OCI-LY7 (cell line): ENCODE results near the gene C17orf67. TPM values are rescaled to one million over a fixed set of nuclear protein-coding genes. Genes with fewer than 3 reads are reported as not detected.

ENCODE experiments used
- BruUV-seq: library from RNA; stranded (reverse); fragments of 400-500 nt; replicated peaks from 2 replicates; lab custom pipeline; 2021; lab: Mats Ljungman, UMichigan
- CTCF ChIA-PET: fragments of 300-600 bp; sonication (Branson Sonifier 250); formaldehyde crosslinking; loops from one replicate; lab custom pipeline; 2022; ENCODE audit warnings: antibody characterized with exemption; ENCODE audit not compliant: unreplicated experiment; lab: Charles Lee
- POLR2A ChIA-PET: fragments of 300-600 bp; sonication (Branson Sonifier 250); formaldehyde crosslinking; loops from one replicate; lab custom pipeline; 2022; ENCODE audit warnings: antibody characterized with exemption; lab: Charles Lee
- DNase-seq: peaks from one replicate; pipeline ENCODE4 v3.0.0-alpha.2; 2015; ENCODE audit warnings: low spot score
- H2AFZ ChIP-seq: fragments of 200-600 bp; sonication (generic), shearing (Covaris generic); 2 replicates; pipeline ENCODE4 v1.6.1; 2014; ENCODE audit warnings: mild to moderate bottlenecking, antibody characterized with exemption, low read length, moderate library complexity
- H3K27ac ChIP-seq: fragments of 200-600 bp; sonication (generic); 2 replicates; pipeline ENCODE4 v1.5.1; 2014; ENCODE audit warnings: mixed run types, low read depth, mild to moderate bottlenecking, moderate library complexity, low read length, inconsistent platforms; ENCODE audit not compliant: poor library complexity, severe bottlenecking
- H3K36me3 ChIP-seq: fragments of 200-600 bp; sonication (generic); 2 replicates; pipeline ENCODE4 v1.6.1; 2014; ENCODE audit warnings: mild to moderate bottlenecking, antibody characterized with exemption, low read length, moderate library complexity, mixed read lengths; ENCODE audit not compliant: insufficient read depth
- H3K4me1 ChIP-seq: fragments of 200-600 bp; sonication (generic); 2 replicates; pipeline ENCODE4 v1.5.1; 2014; ENCODE audit warnings: mild to moderate bottlenecking, low read length; ENCODE audit not compliant: insufficient read depth, poor library complexity, severe bottlenecking
- H3K4me2 ChIP-seq: fragments of 200-600 bp; sonication (generic); 2 replicates; pipeline ENCODE4 v1.6.1; 2014; ENCODE audit warnings: mild to moderate bottlenecking, low read length
- H3K4me3 ChIP-seq: fragments of 200-600 bp; sonication (generic); 2 replicates; pipeline ENCODE4 v1.5.1; 2014; ENCODE audit warnings: mild to moderate bottlenecking, low read depth, low read length; ENCODE audit not compliant: poor library complexity, severe bottlenecking
- H3K79me2 ChIP-seq: fragments of 200-600 bp; sonication (generic); 2 replicates; pipeline ENCODE4 v1.6.1; 2016; ENCODE audit warnings: low read depth, mild to moderate bottlenecking, low read length, moderate library complexity, mixed read lengths; ENCODE audit not compliant: insufficient read depth
- H3K9me2 ChIP-seq: fragments of 200-600 bp; sonication (generic); 2 replicates; pipeline ENCODE4 v1.6.1; 2016; ENCODE audit warnings: mild to moderate bottlenecking, low read length, mixed read lengths; ENCODE audit not compliant: insufficient read depth
- H3K9me3 ChIP-seq: fragments of 200-600 bp; sonication (generic); 2 replicates; pipeline ENCODE4 v1.6.1; 2014; ENCODE audit warnings: mild to moderate bottlenecking, mixed run types, low read length, mixed read lengths
- H4K20me1 ChIP-seq: fragments of 200-600 bp; sonication (generic); 2 replicates; pipeline ENCODE4 v1.6.1; 2014; ENCODE audit warnings: mild to moderate bottlenecking, antibody characterized with exemption, low read length, moderate library complexity, mixed read lengths; ENCODE audit not compliant: insufficient read depth
- CTCF ChIP-seq: fragments of 200-600 bp; sonication (generic); conservative IDR thresholded peaks from 2 replicates; pipeline ENCODE4 v1.5.1; 2014; ENCODE audit warnings: mild to moderate bottlenecking, antibody characterized with exemption, low read length, moderate library complexity, mixed read lengths
- EZH2phosphoT487 ChIP-seq: fragments of 200-600 bp; sonication (generic); IDR thresholded peaks from 2 replicates; pipeline ENCODE4 v1.6.1; 2018; ENCODE audit warnings: low read depth, borderline replicate concordance, mild to moderate bottlenecking, mixed run types, antibody characterized with exemption, low read length, moderate library complexity, mixed read lengths
- intact Hi-C: fragments of 100-400 bp; cut with micrococcal nuclease; formaldehyde crosslinking; loops from one replicate; pipeline ENCODE4 v1.10.0; 2022; ENCODE audit not compliant: unreplicated experiment
- total RNA-seq, 2 experiments: library from RNA; depleted of rRNA in 1 of 2; stranded (reverse); fragments of >200 nt in 1 of 2; shearing (Covaris generic) in 1 of 2; gene quantifications; 2 replicates each; pipeline ENCODE4 v1.2.3, GENCODE V29; 2014 to 2022

Gene C17orf67
- total RNA-seq, 2 experiments from 2014 or later: 5.2 to 5.4 TPM

DNA sequence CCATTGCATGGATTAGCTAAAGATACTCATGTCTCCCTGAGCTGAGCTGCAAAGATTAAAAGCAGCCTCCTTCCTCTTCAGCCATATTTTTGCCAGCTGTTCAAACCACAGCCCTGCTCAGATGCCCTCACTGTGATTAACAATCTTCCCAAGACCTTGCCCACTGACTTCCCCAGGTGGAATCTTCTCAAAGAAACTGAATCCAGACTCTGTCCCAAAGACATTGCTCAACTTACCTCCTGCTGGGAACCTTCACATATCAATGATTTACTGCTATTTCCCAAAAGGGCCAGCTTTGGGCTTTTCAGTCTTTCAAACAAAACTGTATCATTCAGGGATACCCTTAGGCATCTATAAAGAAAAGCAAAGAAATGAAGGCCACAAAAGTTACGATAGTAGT is 9.2 kb downstream of the C17orf67 start:
- no peak overlapping the region for H3K27ac ChIP-seq
- H3K79me2 ChIP-seq: no peaks in the 10 kb centered on the region
- intact Hi-C loops: no loop called here
- H3K4me1 ChIP-seq: peaks cover 7% of the 10 kb centered on the region
- H3K9me2 ChIP-seq: no peaks in the 10 kb centered on the region
- no peaks in the 10 kb centered on the region for H3K36me3 ChIP-seq
- BruUV-seq: no TSS peak
- H4K20me1 ChIP-seq: no peaks in the 10 kb centered on the region
- POLR2A ChIA-PET: interaction anchor here (0.9 kb wide), 1 partner anchor 45 kb away, joined by 4 read pairs; no protein-coding TSS in a partner anchor
- H3K4me3 ChIP-seq: no peak overlapping the region
- no peaks in the 10 kb centered on the region for H3K9me3 ChIP-seq
- TF ChIP-seq CTCF (no peak), EZH2phosphoT487 (no peak)
- CTCF ChIA-PET: no interaction called here
- DNase-seq: no peak
- H3K4me2 ChIP-seq: no peak overlapping the region
- H2AFZ ChIP-seq: no peak overlapping the region

GRCh38 chr17:56823848-56824247 is 9.9 kb downstream of the C17orf67 start:
- H3K9me3 ChIP-seq: no peaks in the 10 kb centered on the region
- BruUV-seq: no TSS peak
- POLR2A ChIA-PET: interaction anchor here (1.1 kb wide), 1 partner anchor 71 kb away, joined by 6 read pairs; no protein-coding TSS in a partner anchor

More at GRCh38 chr17:56823848-56824247, 9.9 kb downstream of the C17orf67 start:
- no peaks in the 10 kb centered on the region for H3K79me2 ChIP-seq
- peaks cover 7% of the 10 kb centered on the region for H3K4me1 ChIP-seq
- intact Hi-C loops: no loop called here
- no peak for DNase-seq
- H3K4me2 ChIP-seq: no peak overlapping the region
- H3K9me2 ChIP-seq: no peaks in the 10 kb centered on the region
- CTCF ChIA-PET: no interaction called here
- TF ChIP-seq CTCF (no peak), EZH2phosphoT487 (no peak)
- no peaks in the 10 kb centered on the region for H3K36me3 ChIP-seq
- no peak overlapping the region for H3K27ac ChIP-seq
- no peak overlapping the region for H3K4me3 ChIP-seq
- no peak overlapping the region for H2AFZ ChIP-seq
- H4K20me1 ChIP-seq: no peaks in the 10 kb centered on the region
